ENCODE results near the gene PHF14.

DNA sequence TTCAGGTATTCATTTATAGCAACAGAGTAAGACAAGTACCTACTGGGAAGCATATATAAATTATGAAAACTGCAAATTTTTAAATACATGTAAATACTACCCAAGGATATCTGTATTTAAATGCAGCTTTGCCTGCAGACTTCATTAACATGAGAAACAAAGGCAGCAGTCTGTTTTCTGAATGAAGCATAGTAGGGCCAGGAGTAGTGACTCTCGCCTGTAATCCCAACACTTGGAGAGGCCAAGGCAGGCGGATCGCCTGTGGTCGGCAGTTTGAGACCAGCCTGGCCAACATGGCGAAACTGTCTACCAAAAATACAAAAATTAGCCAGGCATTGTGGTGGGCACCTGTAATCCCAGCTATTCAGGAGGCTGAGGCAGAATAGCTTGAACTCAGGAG is 42.5 kb upstream of the PHF14 start:
- TF ChIP-seq POLR2A (IDR thresholded peaks at IDR 0.05) (no peak), CTCF (IDR thresholded peaks at IDR 0.05) (no peak), POLR2AphosphoS5 (IDR thresholded peaks at IDR 0.05) (no peak)
